GM15510 (cell line): Measurements from ENCODE around the gene KRT36.

Experiments
- POLR2A ChIP-seq: IDR thresholded peaks from 3 replicates; pipeline ENCODE4 v1.6.1; 2011; ENCODE audit warnings: borderline replicate concordance; ENCODE audit not compliant: insufficient read length; ENCODE audit errors: extremely low read depth

KRT36 gene

GRCh38 chr17:41489531-41489930 is at the start of gene KRT36:
KRT36 (minus strand) TSS chr17:41489910; CDS start chr17:41489864, 46 bp downstream.
- no peak for TF ChIP-seq POLR2A

- TF ChIP-seq POLR2A = no peak
Observed at GRCh38 chr17:41539071-41539492, 49.4 kb upstream of the KRT36 start.

- no peak for TF ChIP-seq POLR2A
Observed at GRCh38 chr17:41538565-41538991, 48.9 kb upstream of the KRT36 start.

- TF ChIP-seq POLR2A = no peak
Observed at GRCh38 chr17:41537990-41538389, 48.3 kb upstream of the KRT36 start.

GRCh38 chr17:41537614-41537954 is 47.9 kb upstream of the KRT36 start:
- no peak for TF ChIP-seq POLR2A

- TF ChIP-seq POLR2A = no peak
Observed at GRCh38 chr17:41536741-41537613, 47.3 kb upstream of the KRT36 start.

GRCh38 chr17:41535764-41536481 is 46.2 kb upstream of the KRT36 start:
- TF ChIP-seq POLR2A = no peak

GRCh38 chr17:41534899-41535546 is 45.3 kb upstream of the KRT36 start:
- TF ChIP-seq POLR2A = no peak

- TF ChIP-seq POLR2A = no peak
Observed at GRCh38 chr17:41533613-41534012, 43.9 kb upstream of the KRT36 start.

- no peak for TF ChIP-seq POLR2A
Observed at GRCh38 chr17:41532947-41533570, 43.3 kb upstream of the KRT36 start.

- TF ChIP-seq POLR2A = no peak
Observed at GRCh38 chr17:41531993-41532392, 42.3 kb upstream of the KRT36 start.

- TF ChIP-seq POLR2A = no peak
Observed at GRCh38 chr17:41530062-41531048, 40.6 kb upstream of the KRT36 start.

GRCh38 chr17:41529491-41529915 is 39.8 kb upstream of the KRT36 start:
- no peak for TF ChIP-seq POLR2A

GRCh38 chr17:41528959-41529353 is 39.2 kb upstream of the KRT36 start:
- no peak for TF ChIP-seq POLR2A
